ENCODE data around the gene ID4. TPM values are rescaled to one million over a fixed set of nuclear protein-coding genes. Genes with fewer than 3 reads are reported as not detected.

ID4 gene
- total RNA-seq, 1 donor from 2014 or later, result 46.8 TPM

DNA sequence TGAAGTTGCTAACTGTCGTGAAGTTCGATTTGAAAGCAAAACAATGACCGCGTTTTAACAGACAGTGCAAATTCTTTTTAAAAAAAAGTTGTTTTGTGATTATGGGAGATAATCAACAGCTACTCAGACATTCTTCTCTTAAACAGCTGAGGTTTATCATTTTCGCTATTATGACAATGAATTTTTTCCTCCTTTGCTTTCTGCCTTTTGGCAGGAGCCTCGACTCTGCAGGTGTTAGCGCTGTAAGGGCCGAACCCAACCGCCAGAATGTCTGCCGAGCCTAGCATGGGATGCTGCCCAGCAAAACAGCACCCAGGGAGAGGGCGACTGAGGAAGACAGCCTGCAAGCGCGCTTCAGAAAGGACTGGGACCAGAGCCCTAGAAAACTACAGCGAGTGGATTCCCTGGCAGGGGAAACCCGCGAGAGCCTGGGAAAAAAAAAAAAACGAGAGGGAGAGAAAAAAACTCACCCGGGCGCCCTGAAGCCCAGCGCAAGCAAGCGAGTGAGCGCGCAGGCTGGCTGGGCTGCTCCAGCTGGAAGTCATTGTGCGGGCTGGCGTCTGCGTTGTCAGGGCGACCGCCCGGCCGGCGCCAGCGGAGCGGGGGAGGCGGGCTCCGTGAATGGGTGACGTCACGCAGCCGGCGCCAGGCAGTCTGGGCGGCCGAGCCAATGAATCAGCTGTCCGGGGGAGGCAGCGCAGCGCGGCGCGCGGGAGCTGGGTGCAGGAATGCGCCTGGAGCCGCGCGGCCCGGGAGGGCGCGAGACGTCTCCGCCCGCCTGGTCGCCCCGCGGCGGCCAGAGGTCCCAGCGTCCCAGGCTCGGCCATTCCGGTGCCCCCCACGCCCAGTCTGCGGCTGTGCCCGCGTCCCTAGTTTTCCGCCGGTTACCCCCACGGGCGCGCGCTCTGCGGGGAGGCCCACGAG lies 32.7 kb upstream of the ID4 start:
- TF ChIP-seq, protein P1, sequence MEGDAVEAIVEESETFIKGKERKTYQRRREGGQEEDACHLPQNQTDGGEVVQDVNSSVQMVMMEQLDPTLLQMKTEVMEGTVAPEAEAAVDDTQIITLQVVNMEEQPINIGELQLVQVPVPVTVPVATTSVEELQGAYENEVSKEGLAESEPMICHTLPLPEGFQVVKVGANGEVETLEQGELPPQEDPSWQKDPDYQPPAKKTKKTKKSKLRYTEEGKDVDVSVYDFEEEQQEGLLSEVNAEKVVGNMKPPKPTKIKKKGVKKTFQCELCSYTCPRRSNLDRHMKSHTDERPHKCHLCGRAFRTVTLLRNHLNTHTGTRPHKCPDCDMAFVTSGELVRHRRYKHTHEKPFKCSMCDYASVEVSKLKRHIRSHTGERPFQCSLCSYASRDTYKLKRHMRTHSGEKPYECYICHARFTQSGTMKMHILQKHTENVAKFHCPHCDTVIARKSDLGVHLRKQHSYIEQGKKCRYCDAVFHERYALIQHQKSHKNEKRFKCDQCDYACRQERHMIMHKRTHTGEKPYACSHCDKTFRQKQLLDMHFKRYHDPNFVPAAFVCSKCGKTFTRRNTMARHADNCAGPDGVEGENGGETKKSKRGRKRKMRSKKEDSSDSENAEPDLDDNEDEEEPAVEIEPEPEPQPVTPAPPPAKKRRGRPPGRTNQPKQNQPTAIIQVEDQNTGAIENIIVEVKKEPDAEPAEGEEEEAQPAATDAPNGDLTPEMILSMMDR (IDR thresholded peaks at IDR 0.05), result no peak
- H3K4me1 Mint-ChIP-seq (ENCODE audit: unreplicated experiment), result peaks cover 15% of the 10 kb centered on the region
- peak; percentile 99 for DNase-seq (ENCODE audit: extremely low spot score, unreplicated experiment)
- H3K27ac Mint-ChIP-seq (ENCODE audit: unreplicated experiment), result peak overlapping the region; percentile 96
- H3K27me3 Mint-ChIP-seq (ENCODE audit: unreplicated experiment), result no peaks in the 10 kb centered on the region
- H3K4me3 Mint-ChIP-seq (ENCODE audit: unreplicated experiment), result peak overlapping the region; percentile 94
- no peaks in the 10 kb centered on the region for H3K36me3 Mint-ChIP-seq (ENCODE audit: unreplicated experiment)
- no peaks in the 10 kb centered on the region for H3K9me3 Mint-ChIP-seq (ENCODE audit: unreplicated experiment)

- peak overlapping the region; percentile 94 for H3K4me3 Mint-ChIP-seq (ENCODE audit: unreplicated experiment)
- no peak for DNase-seq (ENCODE audit: extremely low spot score, unreplicated experiment)
- TF ChIP-seq, protein P1 (IDR thresholded peaks at IDR 0.05), result no peak
Measured at GRCh38 chr6:19805129-19805481, 32.1 kb upstream of the ID4 start.

DNA sequence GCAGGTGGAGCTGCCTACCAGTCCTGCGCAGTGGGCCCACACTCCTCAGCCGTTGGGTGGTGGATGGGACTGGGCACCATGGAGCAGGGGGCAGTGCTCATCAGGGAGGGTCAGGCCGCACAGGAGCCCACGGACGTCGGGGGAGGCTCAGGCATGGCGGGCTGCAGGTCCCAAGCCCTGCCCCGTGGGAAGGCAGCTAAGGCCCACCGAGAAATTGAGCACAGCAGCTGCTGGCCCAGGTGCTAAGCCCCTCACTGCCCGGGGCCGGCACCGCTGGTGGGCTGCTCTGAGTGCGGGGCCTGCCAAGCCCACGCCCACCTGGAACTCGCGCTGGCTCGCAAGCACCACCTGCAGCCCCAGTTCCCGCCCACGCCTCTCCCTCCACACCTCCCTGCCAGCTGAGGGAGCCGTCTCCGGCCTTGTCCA lies 30.2 kb upstream of the ID4 start:
- Mint-ChIP-seq H3K36me3 (ENCODE audit: unreplicated experiment) (no peaks in the 10 kb centered on the region), H3K9me3 (ENCODE audit: unreplicated experiment) (no peaks in the 10 kb centered on the region), H3K27ac (ENCODE audit: unreplicated experiment) (no peak overlapping the region), H3K4me3 (ENCODE audit: unreplicated experiment) (no peak overlapping the region), H3K27me3 (ENCODE audit: unreplicated experiment) (no peaks in the 10 kb centered on the region), H3K4me1 (ENCODE audit: unreplicated experiment) (peaks cover 15% of the 10 kb centered on the region)
- TF ChIP-seq, protein P1 (IDR thresholded peaks at IDR 0.05), result no peak
- no peak for DNase-seq (ENCODE audit: extremely low spot score, unreplicated experiment)

More at GRCh38 chr6:19805129-19805481, 32.1 kb upstream of the ID4 start:
- Mint-ChIP-seq H3K27ac (ENCODE audit: unreplicated experiment) (peak overlapping the region; percentile 92), H3K27me3 (ENCODE audit: unreplicated experiment) (no peaks in the 10 kb centered on the region), H3K4me1 (ENCODE audit: unreplicated experiment) (peaks cover 15% of the 10 kb centered on the region), H3K36me3 (ENCODE audit: unreplicated experiment) (no peaks in the 10 kb centered on the region), H3K9me3 (ENCODE audit: unreplicated experiment) (no peaks in the 10 kb centered on the region)

DNA sequence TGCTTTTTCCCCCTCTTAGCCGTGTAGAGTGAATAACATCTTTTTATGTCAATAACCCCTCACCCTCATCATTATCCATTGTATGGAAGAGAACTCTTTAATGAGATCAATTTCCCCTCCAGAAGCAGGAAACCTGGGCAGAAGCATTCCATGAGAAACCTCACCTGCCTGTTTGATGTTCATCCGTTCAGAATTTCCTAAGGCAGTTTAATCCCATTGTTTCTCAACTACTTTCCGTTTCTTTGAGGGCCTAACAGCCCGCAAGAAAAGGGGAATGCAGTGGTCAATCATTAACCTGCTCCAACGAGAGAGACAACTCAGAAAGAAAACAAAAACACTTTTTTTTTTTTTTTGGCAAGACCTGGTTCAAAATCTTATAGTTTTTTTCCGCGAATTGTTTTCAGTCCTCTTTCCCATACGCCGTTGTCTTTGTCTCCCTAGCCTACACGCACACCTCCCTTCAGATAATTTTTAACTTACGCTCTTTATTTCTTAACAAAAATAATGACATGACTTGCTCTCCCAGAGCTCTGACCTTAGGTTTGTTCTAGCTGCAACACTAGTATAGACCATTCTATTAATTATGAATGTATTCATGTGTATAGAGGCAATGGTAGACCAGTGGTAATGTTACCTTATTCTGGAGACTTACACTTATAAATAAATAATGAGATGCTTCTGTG lies 25.6 kb upstream of the ID4 start:
- TF ChIP-seq, protein P1 (IDR thresholded peaks at IDR 0.05), result no peak
- Mint-ChIP-seq H3K9me3 (ENCODE audit: unreplicated experiment) (no peaks in the 10 kb centered on the region), H3K27ac (ENCODE audit: unreplicated experiment) (no peak overlapping the region), H3K4me1 (ENCODE audit: unreplicated experiment) (peaks cover 5% of the 10 kb centered on the region), H3K4me3 (ENCODE audit: unreplicated experiment) (no peak overlapping the region), H3K36me3 (ENCODE audit: unreplicated experiment) (no peaks in the 10 kb centered on the region), H3K27me3 (ENCODE audit: unreplicated experiment) (peaks cover 4% of the 10 kb centered on the region)
- no peak for DNase-seq (ENCODE audit: extremely low spot score, unreplicated experiment)

Measured in osteocyte (in vitro differentiated cells).